AG08395 (cell line): Measurements from ENCODE around the gene SLC25A43.
"Not testable (repeated sequence)": the region's sequence is repeated elsewhere in the genome, so short reads cannot be mapped to it uniquely, and the experiment has no call there.

ENCODE experiments used
- DNase-seq: peaks from one replicate; pipeline ENCODE4 v3.0.0; 2012; ENCODE audit warnings: mixed read lengths, low spot score

SLC25A43 gene

DNA sequence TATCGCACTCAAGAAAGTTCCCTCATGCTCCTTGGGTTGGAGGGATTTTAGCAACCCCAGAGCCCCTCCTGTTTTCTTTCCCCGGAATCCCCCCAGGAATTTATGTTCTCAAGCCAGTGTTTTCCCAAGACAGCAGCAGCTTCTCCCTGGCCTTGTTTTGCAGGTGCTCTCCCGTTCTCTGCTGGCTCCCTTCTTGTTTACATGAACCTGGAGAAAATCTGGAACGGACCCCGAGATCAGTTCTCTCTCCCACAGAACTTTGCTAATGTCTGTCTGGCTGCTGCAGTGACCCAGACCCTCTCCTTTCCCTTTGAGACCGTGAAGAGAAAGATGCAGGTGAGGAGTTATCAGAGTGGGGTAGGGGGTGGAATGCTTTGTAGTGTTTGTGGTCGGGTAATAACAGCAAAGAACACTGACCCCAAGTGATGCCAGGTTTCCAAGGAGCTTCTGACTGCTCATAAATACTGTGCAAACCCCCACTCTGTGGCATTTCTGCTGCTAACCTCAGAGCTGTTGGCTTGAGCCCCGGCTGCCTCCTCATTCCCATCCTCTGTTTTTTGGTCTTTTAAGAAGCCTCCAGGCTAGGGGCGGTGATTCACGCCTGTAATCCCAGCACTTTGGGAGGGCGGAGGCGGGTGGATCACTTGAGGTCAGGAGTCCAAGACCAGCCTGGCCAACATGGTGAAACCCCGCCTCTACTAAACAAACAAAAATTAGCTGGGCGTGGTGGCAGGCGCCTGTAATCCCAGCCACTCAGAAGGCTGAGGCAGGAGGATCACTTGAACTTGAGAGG lies 11.1 kb downstream of the SLC25A43 start:
- peak; percentile 82 for DNase-seq

DNA sequence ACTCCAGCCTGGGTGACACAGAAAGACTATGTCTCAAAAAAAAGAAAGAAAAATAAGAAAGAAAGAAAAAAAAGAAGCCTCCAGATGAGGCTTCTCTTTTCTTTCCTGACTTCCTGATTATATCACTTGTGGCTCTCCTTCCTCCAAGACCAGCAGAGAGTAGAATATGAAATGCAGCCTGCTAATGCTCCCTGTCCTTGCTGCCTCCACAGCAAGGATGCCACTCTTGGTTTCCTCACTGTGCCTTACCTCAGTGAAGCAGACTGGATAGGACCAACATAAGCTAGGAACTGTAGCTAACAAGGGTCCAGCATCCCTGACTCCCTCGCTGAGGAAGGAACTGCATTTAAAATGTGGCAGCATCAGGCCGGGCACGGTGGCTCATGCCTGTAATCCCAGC lies 11.7 kb downstream of the SLC25A43 start:
- no peak for DNase-seq

DNA sequence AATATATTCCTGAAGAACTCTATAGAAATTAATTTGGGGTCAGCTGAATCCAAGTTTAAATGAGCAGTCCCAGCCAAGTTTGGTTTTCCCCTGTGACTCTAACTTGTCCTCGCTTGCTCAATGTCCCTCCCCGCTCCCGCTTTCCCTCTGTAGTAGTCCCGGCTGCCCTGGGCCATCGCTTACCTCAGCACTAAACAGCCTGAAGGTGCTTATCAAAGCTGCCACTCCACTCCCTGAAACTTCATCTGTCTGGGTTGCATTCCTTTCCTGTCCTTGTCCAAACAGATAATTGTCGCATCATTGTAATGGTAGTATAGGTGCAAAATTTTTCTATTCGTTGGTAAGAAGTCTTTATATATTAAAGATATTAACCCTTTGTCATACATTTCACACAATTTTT lies 12.8 kb downstream of the SLC25A43 start:
- DNase-seq: no peak

DNA sequence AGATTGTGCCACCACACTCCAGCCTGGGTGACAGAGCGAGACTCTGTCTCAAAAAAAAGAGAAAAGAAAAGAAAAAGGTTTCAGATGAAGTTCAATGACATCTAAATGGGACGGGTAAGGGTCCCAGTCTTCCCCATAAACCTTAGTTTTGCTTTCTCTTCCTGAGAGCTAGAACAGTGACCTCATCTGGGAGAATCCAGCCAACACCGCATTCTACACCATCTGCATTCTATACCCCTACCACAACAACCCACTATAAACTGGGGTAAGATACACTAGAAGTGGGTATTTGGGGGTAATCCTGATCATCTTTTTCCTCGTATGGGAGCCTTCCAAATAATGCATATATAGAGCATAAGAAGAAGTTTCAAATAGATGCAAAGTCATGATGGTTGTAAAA lies 18.2 kb downstream of the SLC25A43 start:
- DNase-seq: no peak

DNA sequence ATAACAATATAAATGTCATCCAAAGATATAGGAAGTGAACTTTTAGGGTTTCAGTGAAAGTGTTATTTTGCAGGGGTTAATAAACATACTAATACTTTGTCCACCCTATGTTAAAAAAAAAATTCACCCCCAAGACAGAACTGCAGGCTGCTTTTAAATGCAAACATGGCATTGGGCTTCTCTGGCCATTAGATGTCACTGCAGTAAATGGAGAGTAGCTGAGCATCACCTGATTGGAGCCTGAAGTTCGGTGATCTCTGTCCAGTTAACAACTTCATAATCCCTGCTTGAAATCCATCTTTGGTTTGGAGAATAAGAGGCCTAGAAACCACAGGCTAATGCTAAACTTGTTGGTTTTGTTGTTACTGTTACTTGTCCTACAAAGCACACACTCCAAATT lies 18.7 kb downstream of the SLC25A43 start:
- DNase-seq: no peak

DNA sequence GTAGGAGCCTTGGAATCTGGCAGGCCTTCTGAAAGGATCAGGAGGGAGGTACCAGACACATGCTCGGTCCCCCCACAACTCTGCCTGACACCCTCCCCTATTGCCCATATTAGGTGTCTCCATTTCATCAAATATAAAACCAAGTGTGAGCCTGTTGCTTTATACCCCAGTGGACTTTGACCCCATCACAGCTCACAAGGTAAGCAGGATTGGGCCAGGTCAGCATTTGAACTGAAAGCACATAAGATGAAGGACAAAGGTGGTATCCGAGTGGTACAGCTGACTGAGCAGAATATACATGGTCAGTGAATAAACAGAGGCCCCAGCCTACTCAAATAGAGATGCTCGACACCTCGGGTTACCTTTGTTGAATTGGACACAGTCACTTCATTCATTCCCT lies 20.0 kb downstream of the SLC25A43 start:
- DNase-seq: no peak

DNA sequence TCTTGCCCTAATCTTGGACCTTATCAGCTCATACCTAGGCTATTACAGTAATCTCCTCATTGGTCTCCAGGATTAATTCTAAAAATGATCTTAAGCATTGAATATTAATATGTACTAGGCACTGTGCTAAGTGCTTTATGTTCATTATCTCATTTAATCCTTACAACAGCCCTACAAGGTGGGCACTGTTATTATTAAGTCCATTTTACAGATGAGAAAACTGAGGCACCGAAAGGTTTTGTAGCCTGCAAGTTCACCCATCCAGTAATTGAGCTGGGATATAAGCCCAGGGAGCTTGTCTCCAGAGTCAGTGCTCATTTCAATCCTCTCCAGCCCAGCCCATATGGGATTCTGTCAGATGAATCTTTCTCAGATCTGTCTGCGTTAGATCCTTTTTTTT lies 20.8 kb downstream of the SLC25A43 start:
- no peak for DNase-seq

DNA sequence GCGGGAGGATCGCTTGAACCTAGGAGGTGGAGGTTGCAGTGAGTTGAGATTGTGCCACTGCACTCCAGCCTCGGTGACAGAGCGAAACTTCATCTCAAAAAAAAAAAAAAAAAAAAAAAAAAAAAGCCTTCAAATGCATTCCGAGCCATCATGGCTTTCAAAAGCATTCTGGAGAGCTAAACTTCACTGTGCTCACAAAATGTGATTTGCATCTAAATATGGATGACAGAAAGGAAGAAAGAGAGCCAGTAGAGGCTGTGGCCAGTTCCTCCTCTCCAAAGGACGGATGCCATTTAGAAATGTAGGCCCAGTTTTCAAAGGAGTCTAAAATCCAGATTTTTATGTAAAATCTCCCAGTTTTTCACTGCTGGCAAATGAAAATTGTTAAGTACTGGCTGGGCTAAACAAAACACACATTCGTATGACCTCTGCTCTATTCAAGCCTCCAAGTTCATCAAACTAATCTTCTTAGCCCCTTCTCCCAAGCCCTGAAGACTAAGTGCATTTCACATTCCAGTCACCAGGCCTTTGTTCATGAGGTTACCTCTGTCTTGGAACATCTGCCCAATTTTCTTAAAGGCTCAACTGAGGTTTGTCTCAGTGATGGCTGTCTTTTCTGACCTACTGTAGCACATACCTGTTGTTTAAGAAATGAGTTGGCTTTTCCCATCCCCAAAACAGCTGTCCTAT lies 22.0 kb downstream of the SLC25A43 start:
- DNase-seq: no peak

DNA sequence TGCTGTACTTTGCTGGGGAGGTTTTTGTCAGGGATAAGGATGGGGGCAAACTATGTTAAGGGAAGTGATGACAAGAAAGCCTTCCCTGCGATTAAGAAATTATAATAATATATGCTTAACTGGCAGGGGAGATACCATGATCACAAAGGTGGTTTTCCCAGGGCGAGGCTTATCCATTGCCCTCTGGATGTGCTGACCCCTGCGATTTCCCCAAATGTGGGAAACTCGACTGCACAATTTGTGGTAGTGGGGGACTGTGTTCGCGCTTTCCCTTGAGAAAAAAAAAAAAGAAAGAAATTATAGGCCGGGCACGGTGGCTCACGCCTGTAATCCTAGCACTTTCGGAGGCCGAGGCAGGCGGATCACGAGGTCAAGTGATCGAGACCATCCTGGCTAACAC lies 24.5 kb downstream of the SLC25A43 start:
- DNase-seq: no peak

DNA sequence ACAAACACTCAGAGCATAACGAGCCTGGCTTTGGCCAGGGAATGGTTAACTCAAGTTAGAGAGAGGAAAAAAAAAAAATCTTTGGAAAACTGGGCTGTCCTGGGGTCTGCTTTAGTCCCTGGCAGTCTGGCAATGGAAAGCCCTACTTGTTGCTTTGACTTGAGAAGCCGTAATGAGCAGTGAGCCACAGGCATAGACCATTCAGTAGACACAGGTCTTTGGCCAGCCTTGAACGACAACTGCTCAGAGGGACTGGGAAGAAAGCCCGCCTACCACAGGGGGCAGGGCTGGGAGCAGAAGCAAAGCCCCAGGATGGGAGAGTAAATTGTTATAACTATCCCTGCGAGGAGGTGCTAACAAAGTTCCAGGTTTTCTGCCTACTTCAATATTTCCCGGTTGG lies 25.9 kb downstream of the SLC25A43 start:
- DNase-seq: no peak

DNA sequence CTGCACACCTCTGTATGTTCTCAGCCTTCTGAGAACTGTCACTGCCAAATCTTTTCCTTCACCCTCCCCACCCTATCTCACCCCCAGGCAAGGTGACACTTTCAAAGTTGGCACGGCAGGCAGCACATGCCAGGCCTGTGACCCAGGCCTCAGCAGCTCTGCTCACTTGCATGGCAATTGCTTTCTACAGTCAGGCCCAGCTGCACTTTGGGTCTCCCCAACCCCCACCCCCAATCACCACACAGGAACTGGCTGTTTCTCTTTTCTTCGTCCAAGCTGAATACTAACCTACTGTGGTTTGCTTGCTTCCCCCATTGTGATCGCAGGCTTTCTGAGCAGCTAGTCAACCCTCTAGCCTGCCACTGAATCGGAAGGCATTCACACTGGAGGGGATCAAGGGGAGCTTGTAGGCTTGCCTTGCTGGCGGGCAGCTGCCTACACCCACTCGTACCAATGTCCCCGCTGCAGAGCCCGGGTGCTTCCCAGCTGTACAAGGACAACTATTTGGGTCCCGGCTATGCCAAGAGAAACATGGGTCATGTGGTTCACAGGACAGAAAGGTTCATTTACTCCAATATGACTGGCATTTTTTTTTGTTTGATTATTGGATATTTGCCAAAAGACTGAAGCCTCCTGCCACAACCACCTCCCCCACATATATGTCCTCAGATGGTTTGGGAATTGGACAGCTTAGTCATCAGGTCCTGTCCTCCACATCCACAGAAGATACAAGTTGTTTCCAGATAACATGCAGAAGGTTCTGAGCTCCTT lies 28.1 kb downstream of the SLC25A43 start:
- DNase-seq: peak; percentile 14

DNA sequence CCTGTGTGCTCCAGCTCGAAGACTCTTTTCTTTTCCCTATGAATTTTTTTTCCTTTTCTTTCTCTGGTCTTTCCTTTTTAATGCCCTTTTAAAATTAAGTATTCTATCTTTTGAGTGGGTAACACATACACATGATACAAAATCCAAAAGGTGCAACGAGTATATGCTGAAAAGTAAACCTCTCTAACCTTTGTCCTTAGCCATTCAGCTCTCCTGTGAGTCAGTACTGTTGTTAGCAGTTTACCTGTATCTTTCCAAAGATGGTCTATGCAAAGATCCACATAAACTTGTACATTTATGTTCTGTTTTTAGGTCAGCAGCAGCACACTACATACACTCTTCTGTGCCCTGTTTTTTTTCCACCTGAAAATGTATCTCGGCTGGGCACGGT lies 28.7 kb downstream of the SLC25A43 start:
- DNase-seq: no peak

DNA sequence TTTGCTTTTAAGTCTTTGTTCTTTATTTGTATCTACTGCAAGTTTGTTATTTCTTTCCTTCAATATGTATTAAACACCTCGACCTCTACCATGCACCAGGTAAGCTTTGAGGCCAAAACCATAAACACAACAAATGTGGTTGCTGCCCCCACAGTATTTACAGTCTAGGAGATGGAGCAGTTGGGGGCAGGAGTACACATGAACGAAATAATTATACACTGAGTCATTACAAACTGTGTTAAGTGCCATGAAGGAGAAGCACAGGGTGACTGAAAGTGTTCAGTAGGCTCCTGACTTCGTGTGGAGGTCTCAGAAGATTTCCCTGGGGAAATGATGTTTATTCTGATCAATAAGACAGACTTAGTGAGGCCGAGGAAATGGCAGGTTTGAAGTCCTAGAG lies 30.3 kb downstream of the SLC25A43 start:
- DNase-seq: no peak

DNA sequence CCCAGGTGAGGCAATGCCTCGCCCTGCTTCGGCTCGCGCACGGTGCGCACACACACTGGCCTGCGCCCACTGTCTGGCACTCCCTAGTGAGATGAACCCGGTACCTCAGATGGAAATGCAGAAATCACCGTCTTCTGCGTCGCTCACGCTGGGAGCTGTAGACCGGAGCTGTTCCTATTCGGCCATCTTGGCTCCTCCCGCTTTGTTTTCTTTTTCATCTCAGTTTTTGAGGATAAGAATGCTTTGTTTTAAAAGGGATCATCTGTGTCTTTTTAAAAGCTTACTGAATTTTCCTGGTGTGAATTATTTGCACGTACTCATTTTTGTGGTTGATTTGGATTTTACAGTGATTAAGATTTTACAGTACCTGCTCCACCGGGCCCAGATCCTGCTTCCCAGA lies 42.2 kb downstream of the SLC25A43 start:
- DNase-seq: not testable (repeated sequence)

DNA sequence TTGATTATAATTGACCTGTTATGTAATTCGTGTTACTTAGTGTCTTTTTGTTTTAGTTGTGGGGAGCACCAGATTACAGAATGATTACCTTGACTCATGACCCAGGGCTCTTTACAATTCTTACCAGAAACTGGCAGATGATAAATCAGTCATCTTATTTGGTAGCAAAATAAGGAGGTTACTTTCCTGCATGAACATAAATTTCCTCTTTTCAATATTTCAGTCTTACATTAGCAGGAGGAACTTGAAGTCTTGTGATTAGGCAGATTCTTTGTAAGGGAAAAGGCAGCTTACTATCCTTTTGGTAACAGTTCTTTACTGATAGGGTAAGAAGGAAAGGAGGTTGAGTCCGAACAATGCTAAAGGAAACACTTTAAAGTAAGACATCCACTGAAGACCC lies 43.1 kb downstream of the SLC25A43 start:
- DNase-seq: no peak

DNA sequence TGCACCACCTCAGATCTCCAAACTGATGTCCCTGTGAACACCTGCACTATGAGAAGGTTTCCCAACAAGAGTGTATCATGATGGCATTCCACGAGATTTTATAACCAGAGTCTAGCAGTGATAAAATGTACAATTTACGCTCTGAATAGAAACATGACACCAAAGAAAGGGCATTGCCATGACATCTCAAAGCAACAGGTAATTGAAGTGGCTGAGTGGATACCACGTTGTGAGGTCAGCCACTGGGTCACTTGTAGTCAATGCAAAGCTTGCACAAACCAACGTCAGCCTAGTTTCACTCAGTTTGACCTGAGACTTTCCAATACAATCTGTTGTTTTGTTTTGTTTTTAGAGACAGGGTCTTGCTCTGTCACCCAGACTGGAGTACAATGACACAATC lies 54.1 kb downstream of the SLC25A43 start:
- no peak for DNase-seq

DNA sequence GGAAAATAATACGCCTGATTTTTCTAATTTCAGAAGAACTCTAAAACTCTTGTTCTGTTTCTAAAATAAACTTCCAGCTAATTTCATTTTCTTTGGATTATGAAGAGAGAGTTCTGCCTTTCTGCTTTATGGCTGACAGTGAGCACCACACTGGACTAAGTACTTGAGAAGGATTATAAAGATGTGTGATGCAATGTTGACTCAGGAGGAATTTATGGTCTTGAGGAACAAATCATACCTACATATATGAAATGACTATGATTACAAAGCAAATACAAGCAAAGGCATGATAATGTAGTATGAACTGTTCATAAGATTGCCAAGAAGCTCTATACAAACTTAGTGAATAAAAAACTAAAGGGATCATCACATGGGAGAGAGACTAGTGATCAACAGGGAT lies 56.1 kb downstream of the SLC25A43 start:
- no peak for DNase-seq

DNA sequence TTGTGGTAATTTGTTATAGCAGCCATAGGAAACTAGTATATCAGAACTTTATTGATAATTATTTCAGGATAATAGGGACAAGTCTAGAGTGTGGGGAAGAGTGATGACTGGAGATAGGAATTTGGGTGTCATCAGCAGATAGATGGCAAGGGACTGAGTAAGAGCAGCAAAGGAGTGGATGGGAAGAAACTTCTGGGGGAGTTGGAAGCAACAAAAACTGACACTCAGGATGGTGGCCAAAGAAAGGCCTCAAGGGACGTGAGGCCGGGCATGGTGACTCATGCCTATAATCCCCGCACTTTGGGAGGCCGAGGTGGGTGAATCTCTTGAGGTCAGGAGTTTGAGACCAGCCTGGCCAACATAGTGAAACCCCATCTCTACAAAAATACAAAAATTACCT lies 60.0 kb downstream of the SLC25A43 start:
- peak; percentile 37 for DNase-seq

DNA sequence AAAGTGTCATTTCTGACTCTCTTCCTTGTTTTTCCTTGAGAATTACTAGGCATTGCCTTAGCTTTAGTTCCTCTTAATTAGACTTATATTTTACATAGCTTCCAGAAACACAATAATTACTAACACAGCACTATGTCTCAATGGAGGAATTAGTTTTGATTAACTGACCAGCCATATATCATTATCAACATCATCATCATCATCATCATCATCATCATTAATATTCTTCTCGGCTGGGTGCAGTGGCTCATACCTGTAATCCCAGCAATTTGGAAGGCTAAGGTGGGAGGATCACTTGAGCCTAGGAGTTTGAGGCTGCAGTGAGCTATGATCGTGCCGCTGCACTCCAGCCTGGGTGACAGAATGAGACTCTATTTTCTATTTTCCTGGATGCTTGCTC lies 66.4 kb downstream of the SLC25A43 start:
- DNase-seq: no peak

DNA sequence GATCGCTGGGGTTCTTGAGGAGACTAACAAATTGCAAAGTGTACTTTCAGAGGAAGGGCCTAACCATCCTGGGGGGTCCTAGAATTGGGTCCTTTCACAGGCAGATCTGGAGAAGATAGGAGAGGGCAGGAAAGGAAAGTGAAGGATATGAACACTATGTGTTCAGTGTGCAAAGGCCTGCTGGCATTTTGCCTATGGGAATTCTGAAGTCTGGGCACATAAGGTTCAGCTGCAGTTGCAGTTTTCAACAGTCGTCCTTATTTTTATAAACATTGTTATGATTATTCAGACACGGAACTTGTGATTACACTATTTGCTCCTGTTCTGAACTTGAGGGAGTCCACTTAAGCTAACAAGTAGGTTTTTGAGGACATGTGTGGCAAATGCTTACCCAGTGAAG lies 67.8 kb downstream of the SLC25A43 start:
- DNase-seq: no peak

DNA sequence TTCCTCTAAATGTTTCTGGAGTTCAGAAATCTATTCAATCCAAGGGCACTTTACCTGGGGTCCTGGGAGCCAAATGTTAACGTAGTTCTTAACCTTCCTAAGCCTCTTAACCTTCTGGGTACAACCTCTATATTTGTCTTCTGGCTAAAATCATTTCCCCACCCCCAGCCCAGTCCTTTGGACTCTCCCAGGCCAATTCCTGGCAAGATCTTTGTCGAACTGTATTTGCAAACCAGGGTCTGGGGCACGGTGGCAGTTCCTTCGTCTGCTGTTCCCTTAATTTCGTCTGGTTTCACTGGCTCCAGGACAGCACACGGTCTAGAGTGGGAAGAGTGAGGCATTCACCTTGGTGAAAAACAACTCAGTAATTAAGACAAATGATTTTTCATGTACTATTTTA lies 68.3 kb downstream of the SLC25A43 start:
- DNase-seq: no peak

DNA sequence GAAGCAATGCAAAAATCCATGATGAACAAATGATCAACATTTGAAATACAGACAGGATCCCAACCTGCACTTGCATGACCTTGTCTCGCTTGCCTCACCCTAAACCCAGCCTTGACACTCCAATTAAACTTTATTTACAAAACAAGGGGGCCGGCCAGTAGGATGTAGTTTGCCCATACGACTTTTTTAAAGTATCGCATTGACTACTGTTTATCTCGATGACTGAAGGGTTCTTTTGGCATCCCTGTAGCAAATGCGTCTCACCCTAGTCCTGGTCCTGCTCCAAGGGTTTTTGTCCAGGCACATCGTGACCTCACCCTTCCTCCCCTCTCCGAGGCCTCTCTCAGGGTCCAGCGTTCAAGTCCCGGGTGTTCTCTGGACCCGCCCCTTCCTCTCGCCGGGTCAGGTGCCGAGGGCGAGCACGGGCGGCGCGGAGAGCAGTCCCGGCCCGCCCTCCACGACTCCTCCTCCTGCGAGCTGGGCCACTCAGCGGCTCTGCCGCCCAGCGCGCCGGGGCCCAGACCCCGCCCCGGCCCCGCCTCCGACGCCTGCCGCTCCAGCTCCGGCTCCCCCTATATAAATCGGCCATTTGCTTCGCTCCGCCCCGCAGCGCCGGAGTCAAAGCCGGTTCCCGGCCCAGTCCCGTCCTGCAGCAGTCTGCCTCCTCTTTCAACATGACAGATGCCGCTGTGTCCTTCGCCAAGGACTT lies 68.9 kb downstream of the SLC25A43 start, which contains the start of gene SLC25A5:
Gene SLC25A5, plus strand, starts transcription at position 603 of the 709 bp plus-strand sequence. Its CDS starts 72 bp downstream, at position 675.
- peak; percentile 79 for DNase-seq
